ACHN (cell line): ENCODE data around the gene TLX3.
A peak's percentile ranks its signal among the peaks of the same experiment; 100 is the strongest.

Experiments
- DNase-seq: peaks from one replicate; pipeline ENCODE4 v3.0.0-alpha.2; 2015
- in situ Hi-C: cut with HindIII; loops from 2 replicates; pipeline ENCODE4 v1.10.0; 2017; ENCODE audit warnings: low sequenced_read_pairs, low pct_ligation_motif_present, low pct_unique_long_range_greater_than_20kb

Gene TLX3

GRCh38 chr5:171299228-171299627, 9.8 kb upstream of the TLX3 start:
- no peak for DNase-seq
- in situ Hi-C loops: no loop called here

- DNase-seq: no peak
- in situ Hi-C loops: no loop called here
These were observed 9.2 kb upstream of the TLX3 start for GRCh38 chr5:171299851-171300250.

GRCh38 chr5:171300358-171300757, 8.7 kb upstream of the TLX3 start:
- DNase-seq: no peak
- in situ Hi-C loops: no loop called here

- no peak for DNase-seq
- in situ Hi-C loops: no loop called here
These were observed 2.9 kb upstream of the TLX3 start for GRCh38 chr5:171306166-171306565.

- DNase-seq: no peak
- in situ Hi-C loops: no loop called here
These were observed 2.1 kb upstream of the TLX3 start for GRCh38 chr5:171306781-171307591.

- DNase-seq: no peak
- in situ Hi-C loops: no loop called here
These were observed 1.1 kb upstream of the TLX3 start for GRCh38 chr5:171307789-171308452.

- DNase-seq: no peak
- in situ Hi-C loops: no loop called here
These were observed 496 bp downstream of the TLX3 start for GRCh38 chr5:171309276-171310211.

- in situ Hi-C loops: no loop called here
- no peak for DNase-seq
These were observed 1.3 kb downstream of the TLX3 start for GRCh38 chr5:171310212-171310818.

GRCh38 chr5:171310819-171311321, 1.8 kb downstream of the TLX3 start:
- in situ Hi-C loops: no loop called here
- DNase-seq: no peak

- in situ Hi-C loops: no loop called here
These were observed 2.5 kb downstream of the TLX3 start for GRCh38 chr5:171311322-171312077.

GRCh38 chr5:171312129-171312974, 3.3 kb downstream of the TLX3 start:
- peak; percentile 8 for DNase-seq
- in situ Hi-C loops: no loop called here

More at GRCh38 chr5:171311322-171312077, 2.5 kb downstream of the TLX3 start:
- peak; percentile 14 for DNase-seq

- no peak for DNase-seq
- in situ Hi-C loops: no loop called here
These were observed 4.6 kb downstream of the TLX3 start for GRCh38 chr5:171313481-171314206.

- no peak for DNase-seq
- in situ Hi-C loops: no loop called here
These were observed 5.8 kb downstream of the TLX3 start for GRCh38 chr5:171314728-171315385.

- DNase-seq: no peak
- in situ Hi-C loops: no loop called here
These were observed 6.4 kb downstream of the TLX3 start for GRCh38 chr5:171315386-171315891.

- DNase-seq: no peak
- in situ Hi-C loops: no loop called here
These were observed 6.8 kb downstream of the TLX3 start for GRCh38 chr5:171315925-171316257.
